Adrenal gland (tissue), 12 donors: Measurements from ENCODE around the gene NDOR1. TPM values are rescaled to one million over a fixed set of nuclear protein-coding genes. Genes with fewer than 3 reads are reported as not detected.

Experiments used
- DNase-seq, 7 donors: peaks; one replicate each; pipeline ENCODE4 v3.0.0-alpha.2; 2019 to 2020
- H3K27ac ChIP-seq, 5 donors: fragments of 200-600 bp; sonication (generic) in 4 of 5; 1 replicate in 3 of 5; 2 replicates in 2 of 5; pipeline versions ENCODE4 v1.5.1 to v1.8.0; 2016 to 2020; ENCODE audit warnings: mild to moderate bottlenecking in 1 of 5
- H3K27me3 ChIP-seq: fragments of 200-600 bp; 2 replicates; pipeline ENCODE4 v1.8.0; 2021
- H3K36me3 ChIP-seq, 2 donors: fragments of 200-600 bp; replicated peaks in 1 of 2; 1 replicate in 1 of 2; 2 replicates in 1 of 2; pipeline versions ENCODE4 v1.5.1 to v1.8.0; 2018 to 2022
- H3K4me1 ChIP-seq, 2 donors: fragments of 200-600 bp; replicated peaks in 1 of 2; 1 replicate in 1 of 2; 2 replicates in 1 of 2; pipeline versions ENCODE4 v1.5.1 to v1.8.0; 2018 to 2021
- H3K4me3 ChIP-seq, 4 donors: fragments of 200-600 bp; sonication (generic) in 3 of 4; one replicate each; pipeline ENCODE4 v1.5.1; 2016 to 2018
- H3K9me3 ChIP-seq, 3 donors: fragments of 200-600 bp; sonication (generic) in 1 of 3; replicated peaks in 1 of 3; 1 replicate in 2 of 3; 2 replicates in 1 of 3; pipeline versions ENCODE4 v1.5.1 to v1.8.0; 2016 to 2021
- CTCF ChIP-seq, 6 experiments: fragments of 450-650 bp in 4 of 6; fragments of 200-600 bp in 2 of 6; sonication (generic) in 1 of 6; IDR thresholded peaks; 1 replicate in 5 of 6; 2 replicates in 1 of 6; pipeline versions ENCODE4 v1.5.1 to v1.8.0; 2016 to 2021; ENCODE audit warnings: antibody characterized with exemption in 6 of 6, mild to moderate bottlenecking in 2 of 6, moderate library complexity in 1 of 6
- POLR2A ChIP-seq, 2 donors: fragments of 450-650 bp; IDR thresholded peaks; one replicate each; pipeline ENCODE4 v1.6.1; 2017; ENCODE audit warnings: antibody characterized with exemption in 2 of 2, mild to moderate bottlenecking in 2 of 2, moderate library complexity in 1 of 2
- WGBS, 4 donors: extraction: QIAGEN DNeasy Blood & Tissue Kit in 2 of 4; methylation state at CpG; one replicate each; pipeline versions ENCODE4 v1.1.5 to v1.1.7; 2013 to 2017; 5-methylcytosine and 5-hydroxymethylcytosine counted together
- intact Hi-C, 2 donors: fragments of 100-400 bp; cut with DNase I; formaldehyde crosslinking; loops; one replicate each; pipeline versions ENCODE4 v1.14.1 to v1.15.0; 2022 to 2023
- polyA plus RNA-seq, 3 donors: library from polyadenylated mRNA; stranded (reverse); fragments of 200-250 nt in 2 of 3; fragments of 350-450 nt in 1 of 3; fragmentation: Illumina TruSeq in 1 of 3; extraction: RNeasy Lipid Tissue Mini Kit (QIAGEN cat#74804) in 1 of 3; gene quantifications; one replicate each; pipeline ENCODE4 v1.2.3, GENCODE V29; 2013 to 2014
- total RNA-seq, 9 donors: library from RNA; depleted of rRNA in 4 of 9; stranded (reverse); fragments of >200 nt in 4 of 9; fragments of 120-200 nt in 1 of 9; fragmentation: NEBNext Ultra II Directional in 1 of 9; extraction: Animal tissue kit (Norgen Biotek cat#: 25700) in 1 of 9; gene quantifications; one replicate each; pipeline versions ENCODE4 v1.1.0 to v1.2.4, GENCODE V29; 2013 to 2023
- donor health status: healthy with polysubstance abuse.
- donor health status: Bipolar disorder and iron deficiency.
- donor health status: DM: yes; HTN: yes; CAD: no.
- donor health status: DM: no; HTN: no; CAD: no.
- donor health status: DM: no; HTN: no; CAD: no.
- donor health status: DM: yes; HTN: yes; CAD: no.

Gene NDOR1
- total and polyA plus RNA-seq, 12 donors, result 1.6 to 36.4 (median 13.7) TPM

GRCh38 chr9:137244486-137245449, 39.3 kb downstream of the NDOR1 start:
- TF ChIP-seq CTCF (IDR thresholded peaks at IDR 0.05) (no peak), POLR2A (IDR thresholded peaks at IDR 0.05) (no peak)
- intact Hi-C loops, result no loop called here

GRCh38 chr9:137245450-137246421, 40.2 kb downstream of the NDOR1 start:
- 89 to 92% (median 90%) methylated on average over 13 to 25 of the region's 25 CpGs for WGBS, 4 donors
- DNase-seq, result no peak
- TF ChIP-seq POLR2A (IDR thresholded peaks at IDR 0.05) (no peak), CTCF (IDR thresholded peaks at IDR 0.05) (no peak)

More at GRCh38 chr9:137244486-137245449, 39.3 kb downstream of the NDOR1 start:
- WGBS, 4 donors, result 66 to 78% (median 77%) methylated on average over 15 to 36 of the region's 36 CpGs
- Histone ChIP-seq H3K27ac (no peak overlapping the region), H3K4me3 (no peak overlapping the region), H3K36me3 (peaks cover 0 to 18% of the 10 kb centered on the region in 2 donors), H3K27me3 (no peaks in the 10 kb centered on the region), H3K4me1 (peaks cover 5 to 24% of the 10 kb centered on the region in 2 donors), H3K9me3 (no peaks in the 10 kb centered on the region)
- no peak for DNase-seq

GRCh38 chr9:137247135-137247915, 41.8 kb downstream of the NDOR1 start:
- Histone ChIP-seq H3K27me3 (no peaks in the 10 kb centered on the region), H3K9me3 (no peaks in the 10 kb centered on the region), H3K4me1 (peaks cover 0 to 20% of the 10 kb centered on the region in 2 donors), H3K27ac (no peak overlapping the region), H3K4me3 (no peak overlapping the region), H3K36me3 (peaks cover 0 to 15% of the 10 kb centered on the region in 2 donors)
- intact Hi-C loops, result no loop called here
- 60 to 76% (median 68%) methylated on average over 19 to 20 of the region's 20 CpGs for WGBS, 4 donors
- no peak for DNase-seq
- no peak for TF ChIP-seq POLR2A (IDR thresholded peaks at IDR 0.05)
- TF ChIP-seq CTCF (IDR thresholded peaks at IDR 0.05), result no peak

More at GRCh38 chr9:137245450-137246421, 40.2 kb downstream of the NDOR1 start:
- Histone ChIP-seq H3K9me3 (no peaks in the 10 kb centered on the region), H3K4me1 (peaks cover 0 to 25% of the 10 kb centered on the region in 2 donors), H3K27me3 (no peaks in the 10 kb centered on the region), H3K4me3 (no peak overlapping the region), H3K36me3 (peaks cover 0 to 18% of the 10 kb centered on the region in 2 donors), H3K27ac (no peak overlapping the region)
- intact Hi-C loops, result no loop called here
